AG04449 (cell line): ENCODE results near the gene ALX4.

Experiments
- CTCF ChIA-PET: fragments of 350-600 bp; formaldehyde crosslinking; extraction: SDS; loops from one replicate; lab custom pipeline; 2021; ENCODE audit warnings: antibody characterized with exemption; lab: Yijun Ruan, JAX
- POLR2A ChIA-PET: fragments of 400-600, 350-600 bp; formaldehyde crosslinking; extraction: SDS; loops from one replicate; lab custom pipeline; 2020; ENCODE audit warnings: antibody characterized with exemption, inconsistent platforms; lab: Yijun Ruan, JAX
- DNase-seq: peaks from one replicate; pipeline ENCODE4 v3.0.0-alpha.2; 2010; ENCODE audit warnings: low read depth, low spot score
- H3K4me3 ChIP-seq: 2 replicates; pipeline ENCODE4 v1.5.1; 2011; ENCODE audit warnings: low read depth, mild to moderate bottlenecking, control low read depth, low read length
- CTCF ChIP-seq: IDR thresholded peaks from one replicate; pipeline ENCODE4 v1.5.1; 2011; ENCODE audit warnings: mild to moderate bottlenecking, moderate library complexity, low read length, control low read depth, inconsistent platforms; ENCODE audit not compliant: insufficient read depth; ENCODE audit errors: missing control alignments

The ALX4 gene

GRCh38 chr11:44303401-44303938 is 6.5 kb downstream of the ALX4 start:
- CTCF ChIA-PET, result interaction anchor here (3.9 kb wide), 1 partner anchor 17 kb away, joined by 18 read pairs; no protein-coding TSS in a partner anchor
- H3K4me3 ChIP-seq, result no peak overlapping the region
- TF ChIP-seq CTCF, result no peak
- POLR2A ChIA-PET, result no interaction called here
- no peak for DNase-seq

- H3K4me3 ChIP-seq, result no peak overlapping the region
- CTCF ChIA-PET, result interaction anchor here (1.1 to 3.9 kb wide), 4 partner anchors 12 to 170 kb away, joined by 3 to 18 read pairs (median 8); no protein-coding TSS in a partner anchor
- POLR2A ChIA-PET, result no interaction called here
- no peak for TF ChIP-seq CTCF
- no peak for DNase-seq
These were observed 8.2 kb downstream of the ALX4 start for GRCh38 chr11:44301564-44302271.

GRCh38 chr11:44300844-44301563 is 8.9 kb downstream of the ALX4 start:
- no peak overlapping the region for H3K4me3 ChIP-seq
- TF ChIP-seq CTCF, result no peak
- DNase-seq, result no peak
- POLR2A ChIA-PET, result no interaction called here
- CTCF ChIA-PET, result interaction anchor here (0.6 to 3.9 kb wide), 3 partner anchors 11 to 163 kb away, joined by 3 to 18 read pairs (median 12); no protein-coding TSS in a partner anchor

GRCh38 chr11:44298862-44299261 is 11.1 kb downstream of the ALX4 start:
- H3K4me3 ChIP-seq, result no peak overlapping the region
- ChIA-PET POLR2A (no interaction called here), CTCF (interaction anchor here (2.9 to 5.9 kb wide), 2 partner anchors 10 to 13 kb away, joined by 12 to 44 read pairs; no protein-coding TSS in a partner anchor)
- DNase-seq, result no peak
- TF ChIP-seq CTCF, result no peak

DNA sequence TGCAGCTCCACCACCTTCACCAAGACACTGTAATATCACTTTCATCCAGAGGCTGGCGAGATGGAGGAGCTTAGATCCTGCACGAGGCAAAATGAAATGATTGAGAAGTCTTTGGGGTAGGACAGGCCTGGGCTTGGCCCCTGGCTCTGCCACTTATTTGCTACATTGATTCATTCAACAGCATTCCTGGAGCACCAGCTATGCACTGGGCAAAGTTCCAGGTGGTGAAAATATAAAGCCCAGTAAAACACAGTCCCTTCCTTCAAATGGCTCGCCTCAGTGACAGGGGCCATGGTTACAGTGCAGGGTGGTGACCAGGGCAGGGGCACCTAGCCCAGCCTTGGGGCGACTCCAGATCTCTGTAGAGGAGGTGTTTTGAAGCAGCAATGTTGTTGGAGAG is 19.7 kb downstream of the ALX4 start:
- DNase-seq, result no peak
- CTCF ChIA-PET, result interaction anchor here (1.5 to 6.3 kb wide), 7 partner anchors 8 to 250 kb away, joined by 3 to 160 read pairs (median 10); no protein-coding TSS in a partner anchor
- no peak overlapping the region for H3K4me3 ChIP-seq
- POLR2A ChIA-PET, result interaction anchor here (0.7 kb wide), 1 partner anchor 242 kb away, joined by 3 read pairs; no protein-coding TSS in a partner anchor
- no peak for TF ChIP-seq CTCF
